Activated CD8-positive, alpha-beta memory T cell treated with anti-CD3 and anti-CD28 coated beads, Interleukin-2, amount 10 ng/mL, durations not matched to agents 7 days and 5 days (primary cell): Measurements from ENCODE around the gene TUNAR. TPM values are rescaled to one million over a fixed set of nuclear protein-coding genes. Genes with fewer than 3 reads are reported as not detected.

ENCODE experiments used
- ATAC-seq: fragments of 150-1000 bp; cut with Tn5 transposase; one replicate; pipeline ENCODE4 v1.10.0; 2021; ENCODE audit warnings: moderate library complexity
- CTCF ChIA-PET: fragments of 350-600 bp; sonication (Branson Sonifier 250); formaldehyde crosslinking; loops from one replicate; lab custom pipeline; 2021; ENCODE audit warnings: antibody characterized with exemption; lab: Charles Lee
- DNase-seq: peaks from one replicate; pipeline ENCODE4 v3.0.0-alpha.2; 2020
- H3K27ac Mint-ChIP-seq: one replicate; pipeline ENCODE4 v1.8.0; 2021; ENCODE audit warnings: mild to moderate bottlenecking, mixed read lengths
- H3K27me3 Mint-ChIP-seq: one replicate; pipeline ENCODE4 v1.8.0; 2021; ENCODE audit warnings: mixed read lengths
- H3K36me3 Mint-ChIP-seq: one replicate; pipeline ENCODE4 v1.8.0; 2021; ENCODE audit warnings: mild to moderate bottlenecking, mixed read lengths
- H3K4me1 Mint-ChIP-seq: one replicate; pipeline ENCODE4 v1.8.0; 2021; ENCODE audit warnings: mixed read lengths
- H3K4me3 Mint-ChIP-seq: one replicate; pipeline ENCODE4 v1.8.0; 2021; ENCODE audit warnings: mild to moderate bottlenecking, moderate library complexity, mixed read lengths
- H3K9me3 Mint-ChIP-seq: one replicate; pipeline ENCODE4 v1.8.0; 2022; ENCODE audit warnings: low read depth, mixed read lengths
- total RNA-seq, 2 experiments: library from RNA; stranded (reverse); gene quantifications; one replicate each; pipeline ENCODE4 v1.2.3, GENCODE V29; 2021

The TUNAR gene
- total RNA-seq, 2 experiments from 2014 or later, result not detected

DNA sequence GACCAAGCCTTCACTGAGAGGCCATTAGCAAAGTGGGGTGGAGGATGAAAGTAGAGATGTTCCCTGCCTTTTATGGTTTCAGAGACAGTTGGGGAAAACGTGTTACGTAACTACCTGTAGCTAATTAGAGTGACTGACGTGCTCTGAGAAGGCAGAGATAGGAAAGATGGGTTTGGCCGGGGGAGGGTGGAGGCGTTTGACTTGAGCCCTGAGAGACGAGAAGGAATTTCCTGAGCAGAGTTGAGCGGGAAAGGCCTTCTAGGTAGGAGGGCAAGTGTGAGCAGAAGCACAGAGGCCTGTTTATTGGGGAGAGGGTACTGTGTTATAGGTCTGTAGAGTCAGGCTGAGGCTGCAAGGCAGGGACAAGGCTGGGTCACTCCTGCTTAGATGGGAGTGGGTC, 8.6 kb downstream of the TUNAR start:
- H3K27me3 Mint-ChIP-seq, result peaks cover 6% of the 10 kb centered on the region
- H3K36me3 Mint-ChIP-seq, result no peaks in the 10 kb centered on the region
- H3K9me3 Mint-ChIP-seq, result no peaks in the 10 kb centered on the region
- H3K4me1 Mint-ChIP-seq, result peaks cover 3% of the 10 kb centered on the region
- H3K4me3 Mint-ChIP-seq, result no peak overlapping the region
- DNase-seq (no peak), ATAC-seq (no peak)
- CTCF ChIA-PET, result no interaction called here
- no peak overlapping the region for H3K27ac Mint-ChIP-seq

- ATAC-seq (no peak), DNase-seq (no peak)
- H3K27ac Mint-ChIP-seq, result no peak overlapping the region
- no peaks in the 10 kb centered on the region for H3K9me3 Mint-ChIP-seq
- CTCF ChIA-PET, result no interaction called here
- peaks cover 3% of the 10 kb centered on the region for H3K4me1 Mint-ChIP-seq
- H3K4me3 Mint-ChIP-seq, result no peak overlapping the region
- no peaks in the 10 kb centered on the region for H3K36me3 Mint-ChIP-seq
- peaks cover 4% of the 10 kb centered on the region for H3K27me3 Mint-ChIP-seq
Observed at GRCh38 chr14:95885866-95886265, 9.2 kb downstream of the TUNAR start.

DNA sequence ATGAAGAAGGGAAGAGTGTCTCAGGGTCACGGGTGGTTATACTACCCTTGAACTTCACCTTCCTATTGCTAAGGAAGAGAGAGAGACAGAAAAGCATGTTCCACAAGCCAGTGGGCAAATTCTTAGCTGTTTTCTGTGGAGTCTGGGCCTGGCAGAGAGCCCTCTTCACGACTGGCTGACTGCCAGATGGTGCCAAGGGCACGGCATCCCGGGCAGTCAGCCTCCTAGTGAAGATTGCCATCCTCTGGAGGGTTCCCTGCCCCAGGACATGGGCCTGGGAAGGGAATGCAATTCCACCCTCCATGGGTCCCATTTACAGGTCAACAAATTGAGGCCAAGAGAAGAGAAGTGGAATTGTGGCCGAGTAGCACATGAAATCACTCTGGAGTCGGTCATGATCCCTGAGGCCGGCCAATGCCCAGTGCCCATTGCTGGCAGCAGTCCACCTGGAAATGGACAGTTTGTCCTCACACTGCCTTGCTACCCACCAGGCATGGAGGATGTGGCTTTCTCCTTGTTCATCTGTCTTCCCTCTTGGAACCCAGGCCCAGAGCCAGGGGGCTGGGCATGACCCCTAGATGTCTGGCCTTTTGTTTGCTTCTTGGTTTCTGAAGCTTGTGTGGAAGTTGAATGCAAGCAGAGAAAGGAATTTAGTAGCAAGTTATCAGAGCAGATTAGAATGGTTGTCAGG, 9.9 kb downstream of the TUNAR start:
- ATAC-seq, result no peak
- DNase-seq, result no peak
- Mint-ChIP-seq H3K4me1 (peaks cover 3% of the 10 kb centered on the region), H3K9me3 (no peaks in the 10 kb centered on the region), H3K36me3 (no peaks in the 10 kb centered on the region), H3K4me3 (no peak overlapping the region), H3K27ac (no peak overlapping the region), H3K27me3 (peaks cover 4% of the 10 kb centered on the region)
- CTCF ChIA-PET, result no interaction called here

GRCh38 chr14:95887351-95887750, 10.7 kb downstream of the TUNAR start:
- Mint-ChIP-seq H3K36me3 (no peaks in the 10 kb centered on the region), H3K4me1 (peaks cover 3% of the 10 kb centered on the region), H3K27ac (no peak overlapping the region), H3K27me3 (no peaks in the 10 kb centered on the region), H3K9me3 (no peaks in the 10 kb centered on the region), H3K4me3 (no peak overlapping the region)
- CTCF ChIA-PET, result no interaction called here
- ATAC-seq (no peak), DNase-seq (no peak)

- no peak overlapping the region for H3K27ac Mint-ChIP-seq
- H3K36me3 Mint-ChIP-seq, result no peaks in the 10 kb centered on the region
- H3K4me1 Mint-ChIP-seq, result no peaks in the 10 kb centered on the region
- no peaks in the 10 kb centered on the region for H3K27me3 Mint-ChIP-seq
- no peak for DNase-seq
- no peak for ATAC-seq
- CTCF ChIA-PET, result no interaction called here
- no peaks in the 10 kb centered on the region for H3K9me3 Mint-ChIP-seq
- H3K4me3 Mint-ChIP-seq, result no peak overlapping the region
Observed at GRCh38 chr14:95889236-95889979, 12.8 kb downstream of the TUNAR start.

- no peak overlapping the region for H3K27ac Mint-ChIP-seq
- no peaks in the 10 kb centered on the region for H3K4me1 Mint-ChIP-seq
- no peak for DNase-seq
- no peak overlapping the region for H3K4me3 Mint-ChIP-seq
- H3K27me3 Mint-ChIP-seq, result no peaks in the 10 kb centered on the region
- CTCF ChIA-PET, result no interaction called here
- H3K36me3 Mint-ChIP-seq, result no peaks in the 10 kb centered on the region
- ATAC-seq, result no peak
- no peaks in the 10 kb centered on the region for H3K9me3 Mint-ChIP-seq
Observed at GRCh38 chr14:95891742-95892141, 15.1 kb downstream of the TUNAR start.

GRCh38 chr14:95892142-95892541, 15.5 kb downstream of the TUNAR start:
- ATAC-seq (no peak), DNase-seq (no peak)
- H3K27ac Mint-ChIP-seq, result no peak overlapping the region
- CTCF ChIA-PET, result no interaction called here
- H3K4me1 Mint-ChIP-seq, result no peaks in the 10 kb centered on the region
- no peaks in the 10 kb centered on the region for H3K36me3 Mint-ChIP-seq
- H3K9me3 Mint-ChIP-seq, result no peaks in the 10 kb centered on the region
- H3K4me3 Mint-ChIP-seq, result no peak overlapping the region
- H3K27me3 Mint-ChIP-seq, result no peaks in the 10 kb centered on the region

DNA sequence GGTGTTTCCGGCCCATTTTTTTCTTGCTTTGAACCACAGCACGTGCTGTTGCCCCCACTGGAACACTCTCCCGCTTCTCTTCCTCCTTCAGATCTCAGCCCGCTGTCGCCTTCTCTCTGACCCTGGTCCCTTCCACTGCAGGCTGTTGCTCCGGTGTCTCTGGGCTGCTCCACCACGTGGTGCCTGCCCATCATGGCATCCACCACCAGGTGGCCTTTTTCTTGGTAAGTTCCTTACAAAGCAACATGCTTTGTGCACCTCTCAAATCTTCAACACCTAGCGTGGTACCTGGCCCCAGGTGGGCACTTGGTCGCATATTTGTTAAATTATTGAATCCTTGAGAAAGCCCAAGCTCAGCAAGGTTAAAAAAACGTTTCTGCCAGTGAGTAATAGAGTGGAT, 19.1 kb downstream of the TUNAR start:
- no peak for ATAC-seq
- DNase-seq, result no peak
- no peaks in the 10 kb centered on the region for H3K4me1 Mint-ChIP-seq
- no peak overlapping the region for H3K27ac Mint-ChIP-seq
- H3K9me3 Mint-ChIP-seq, result no peaks in the 10 kb centered on the region
- H3K27me3 Mint-ChIP-seq, result peaks cover 4% of the 10 kb centered on the region
- no peak overlapping the region for H3K4me3 Mint-ChIP-seq
- H3K36me3 Mint-ChIP-seq, result no peaks in the 10 kb centered on the region
- CTCF ChIA-PET, result no interaction called here

- H3K9me3 Mint-ChIP-seq, result no peaks in the 10 kb centered on the region
- CTCF ChIA-PET, result no interaction called here
- ATAC-seq (no peak), DNase-seq (no peak)
- peaks cover 4% of the 10 kb centered on the region for H3K27me3 Mint-ChIP-seq
- no peak overlapping the region for H3K27ac Mint-ChIP-seq
- H3K36me3 Mint-ChIP-seq, result no peaks in the 10 kb centered on the region
- H3K4me1 Mint-ChIP-seq, result no peaks in the 10 kb centered on the region
- H3K4me3 Mint-ChIP-seq, result no peak overlapping the region
Observed at GRCh38 chr14:95896498-95897135, 20.0 kb downstream of the TUNAR start.

DNA sequence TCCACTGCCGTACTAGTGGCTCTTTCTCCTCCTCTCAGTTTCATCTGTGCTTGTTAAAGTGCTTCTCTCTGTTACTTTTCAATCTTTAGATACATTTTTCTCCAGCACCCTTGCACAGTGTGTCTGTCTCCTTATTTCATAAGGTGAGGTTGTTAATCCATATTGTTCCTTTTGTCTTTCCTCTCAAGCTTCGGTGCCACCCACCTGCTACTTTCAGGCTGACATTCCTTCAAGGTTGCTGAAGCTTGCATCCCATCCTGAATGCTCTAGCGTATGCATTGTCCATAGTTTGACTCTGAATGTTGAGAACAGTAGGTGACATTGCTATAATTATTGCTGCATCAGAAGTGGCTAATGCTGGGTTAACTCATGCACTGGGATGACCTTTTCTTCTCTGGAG, 20.6 kb downstream of the TUNAR start:
- DNase-seq (no peak), ATAC-seq (no peak)
- Mint-ChIP-seq H3K4me3 (no peak overlapping the region), H3K36me3 (no peaks in the 10 kb centered on the region), H3K27ac (no peak overlapping the region), H3K4me1 (no peaks in the 10 kb centered on the region), H3K9me3 (no peaks in the 10 kb centered on the region), H3K27me3 (peaks cover 4% of the 10 kb centered on the region)
- CTCF ChIA-PET, result no interaction called here

GRCh38 chr14:95901054-95901453, 24.4 kb downstream of the TUNAR start:
- Mint-ChIP-seq H3K27me3 (peaks cover 4% of the 10 kb centered on the region), H3K4me3 (no peak overlapping the region), H3K36me3 (no peaks in the 10 kb centered on the region), H3K27ac (no peak overlapping the region), H3K9me3 (no peaks in the 10 kb centered on the region), H3K4me1 (no peaks in the 10 kb centered on the region)
- DNase-seq (no peak), ATAC-seq (no peak)
- CTCF ChIA-PET, result no interaction called here

DNA sequence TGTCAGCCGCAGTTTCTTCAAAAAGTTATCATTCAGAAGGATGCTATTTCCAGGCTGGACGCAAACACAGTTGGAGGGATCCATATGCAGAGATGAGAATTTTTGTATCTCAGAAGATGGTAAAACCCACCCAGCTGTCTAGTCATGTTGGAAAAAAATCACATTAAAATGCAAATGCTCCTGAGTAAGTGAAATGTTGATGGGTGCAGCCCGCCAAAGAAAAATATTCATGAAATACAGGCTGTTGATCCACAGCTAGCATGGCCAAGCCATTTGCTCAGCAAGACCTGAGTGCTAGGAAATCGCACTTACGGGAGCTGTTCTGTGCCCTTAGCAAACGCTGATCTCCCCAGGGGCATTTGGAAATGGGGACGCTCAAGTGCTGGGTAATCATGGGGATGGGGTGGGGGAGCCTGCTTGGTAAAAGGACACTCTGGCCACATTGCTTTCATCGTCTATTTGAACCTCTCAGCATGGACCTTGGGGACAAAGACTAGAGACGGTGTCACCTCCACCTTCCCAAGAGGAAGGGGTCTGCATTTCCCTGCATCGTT, 25.7 kb downstream of the TUNAR start:
- no peak for ATAC-seq
- Mint-ChIP-seq H3K4me3 (no peak overlapping the region), H3K36me3 (no peaks in the 10 kb centered on the region), H3K4me1 (no peaks in the 10 kb centered on the region), H3K27me3 (peaks cover 4% of the 10 kb centered on the region), H3K27ac (no peak overlapping the region), H3K9me3 (no peaks in the 10 kb centered on the region)
- DNase-seq, result no peak
- CTCF ChIA-PET, result no interaction called here

DNA sequence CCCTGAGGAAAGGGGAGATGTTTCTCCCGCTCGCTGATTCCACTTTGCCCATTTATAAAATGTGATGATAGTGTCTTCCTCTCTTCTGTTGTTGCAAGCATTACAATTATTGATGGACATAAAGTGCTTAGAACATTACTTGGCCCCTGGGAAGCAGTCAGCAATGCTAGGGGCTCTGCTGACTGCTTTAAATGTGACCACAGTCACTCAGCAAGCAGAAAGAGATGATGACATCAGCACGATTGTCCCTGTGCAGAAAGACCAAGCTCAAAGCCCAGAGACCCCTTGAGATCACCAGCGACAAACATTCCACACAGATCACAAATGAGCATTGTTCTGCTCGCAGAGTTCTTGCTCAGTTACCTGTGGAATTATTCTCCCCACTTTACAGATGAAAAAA, 26.5 kb downstream of the TUNAR start:
- ATAC-seq (no peak), DNase-seq (no peak)
- no peak overlapping the region for H3K4me3 Mint-ChIP-seq
- peaks cover 4% of the 10 kb centered on the region for H3K27me3 Mint-ChIP-seq
- no peaks in the 10 kb centered on the region for H3K9me3 Mint-ChIP-seq
- H3K36me3 Mint-ChIP-seq, result no peaks in the 10 kb centered on the region
- CTCF ChIA-PET, result no interaction called here
- no peaks in the 10 kb centered on the region for H3K4me1 Mint-ChIP-seq
- H3K27ac Mint-ChIP-seq, result no peak overlapping the region
